ENCODE data around the gene SORL1. TPM values are rescaled to one million over a fixed set of nuclear protein-coding genes. Genes with fewer than 3 reads are reported as not detected.

The SORL1 gene
- total and polyA plus RNA-seq, 2 of the 13 experiments (the other 11 are each of a cell fraction or from before 2014, with no cell fraction given): 21.3 to 148 TPM

GRCh38 chr11:121553806-121554205, 101.7 kb downstream of the SORL1 start (continued):
- TF ChIP-seq ZNF326 (CRISPR knock-in tag; IDR thresholded peaks at IDR 0.05; ENCODE audit: borderline replicate concordance) (no peak), MYC (CRISPR knock-in tag; IDR thresholded peaks at IDR 0.05; ENCODE audit: borderline replicate concordance) (peak; percentile 61; the same call in 1 of the 2 replicates), RFX3 (CRISPR knock-in tag; IDR thresholded peaks at IDR 0.05) (no peak), MAFK (conservative IDR thresholded peaks at IDR 0.05 in 1 of 2, IDR thresholded peaks at IDR 0.05 in 1 of 2; ENCODE audit: low read length in 2 of 2) (no peak), MIER2 (CRISPR knock-in tag; IDR thresholded peaks at IDR 0.05) (no peak; the same call in 1 of the 2 replicates), SMYD3 (CRISPR knock-in tag; IDR thresholded peaks at IDR 0.05) (no peak), ERF (CRISPR knock-in tag; IDR thresholded peaks at IDR 0.05) (peak; percentile 84; the same call in 1 of the 2 replicates), ZNF784 (CRISPR knock-in tag; IDR thresholded peaks at IDR 0.05; ENCODE audit: borderline replicate concordance) (no peak), ZNF670 (CRISPR knock-in tag; IDR thresholded peaks at IDR 0.05; ENCODE audit: borderline replicate concordance) (no peak), WIZ (CRISPR knock-in tag; IDR thresholded peaks at IDR 0.05) (no peak), ZNF180 (CRISPR knock-in tag; IDR thresholded peaks at IDR 0.05; ENCODE audit: borderline replicate concordance, low read depth) (no peak), IKZF4 (CRISPR knock-in tag; IDR thresholded peaks at IDR 0.05; ENCODE audit: borderline replicate concordance, low read depth, not compliant biosample characterization) (no peak), NCOR1 (IDR thresholded peaks at IDR 0.05; ENCODE audit: borderline replicate concordance, low read length) (peak; percentile 70; the same call in 1 of the 2 replicates), ZNF263 (CRISPR knock-in tag; IDR thresholded peaks at IDR 0.05) (peak; percentile 78), RARA (CRISPR knock-in tag; IDR thresholded peaks at IDR 0.05) (peak; percentile 86), ZBTB38 (CRISPR knock-in tag; IDR thresholded peaks at IDR 0.05) (0 out of 2 replicates have a peak, but pooled peaks have one; percentile 71), ZBTB20 (CRISPR knock-in tag; IDR thresholded peaks at IDR 0.05; ENCODE audit: borderline replicate concordance, low read depth) (peak; percentile 54; the same call in 1 of the 2 replicates), GTF2F1 (IDR thresholded peaks at IDR 0.05; ENCODE audit: low read length) (no peak), EED (CRISPR knock-in tag; IDR thresholded peaks at IDR 0.05) (no peak), ZKSCAN8 (CRISPR knock-in tag; IDR thresholded peaks at IDR 0.05; ENCODE audit: borderline replicate concordance) (peak; percentile 47; the same call in 1 of the 2 replicates), RBFOX2 (IDR thresholded peaks at IDR 0.05; ENCODE audit: low read depth, low read length) (no peak)
- TF ChIP-seq, protein P1, sequence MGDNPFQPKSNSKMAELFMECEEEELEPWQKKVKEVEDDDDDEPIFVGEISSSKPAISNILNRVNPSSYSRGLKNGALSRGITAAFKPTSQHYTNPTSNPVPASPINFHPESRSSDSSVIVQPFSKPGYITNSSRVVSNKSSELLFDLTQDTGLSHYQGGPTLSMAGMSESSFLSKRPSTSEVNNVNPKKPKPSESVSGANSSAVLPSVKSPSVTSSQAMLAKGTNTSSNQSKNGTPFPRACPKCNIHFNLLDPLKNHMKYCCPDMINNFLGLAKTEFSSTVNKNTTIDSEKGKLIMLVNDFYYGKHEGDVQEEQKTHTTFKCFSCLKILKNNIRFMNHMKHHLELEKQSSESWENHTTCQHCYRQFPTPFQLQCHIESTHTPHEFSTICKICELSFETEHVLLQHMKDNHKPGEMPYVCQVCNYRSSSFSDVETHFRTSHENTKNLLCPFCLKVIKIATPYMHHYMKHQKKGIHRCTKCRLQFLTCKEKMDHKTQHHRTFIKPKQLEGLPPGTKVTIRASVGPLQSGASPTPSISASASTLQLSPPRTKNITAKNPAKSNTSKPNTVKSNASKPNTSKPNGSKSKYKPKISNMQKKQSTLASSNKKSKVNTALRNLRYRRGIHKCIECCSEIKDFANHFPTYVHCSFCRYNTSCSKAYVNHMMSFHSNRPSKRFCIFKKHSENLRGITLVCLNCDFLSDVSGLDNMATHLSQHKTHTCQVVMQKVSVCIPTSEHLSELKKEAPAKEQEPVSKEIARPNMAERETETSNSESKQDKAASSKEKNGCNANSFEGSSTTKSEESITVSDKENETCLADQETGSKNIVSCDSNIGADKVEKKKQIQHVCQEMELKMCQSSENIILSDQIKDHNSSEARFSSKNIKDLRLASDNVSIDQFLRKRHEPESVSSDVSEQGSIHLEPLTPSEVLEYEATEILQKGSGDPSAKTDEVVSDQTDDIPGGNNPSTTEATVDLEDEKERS (CRISPR knock-in tag; IDR thresholded peaks at IDR 0.05): 0 out of 2 replicates have a peak, but pooled peaks have one; percentile 59
- TF ChIP-seq, protein P2, sequence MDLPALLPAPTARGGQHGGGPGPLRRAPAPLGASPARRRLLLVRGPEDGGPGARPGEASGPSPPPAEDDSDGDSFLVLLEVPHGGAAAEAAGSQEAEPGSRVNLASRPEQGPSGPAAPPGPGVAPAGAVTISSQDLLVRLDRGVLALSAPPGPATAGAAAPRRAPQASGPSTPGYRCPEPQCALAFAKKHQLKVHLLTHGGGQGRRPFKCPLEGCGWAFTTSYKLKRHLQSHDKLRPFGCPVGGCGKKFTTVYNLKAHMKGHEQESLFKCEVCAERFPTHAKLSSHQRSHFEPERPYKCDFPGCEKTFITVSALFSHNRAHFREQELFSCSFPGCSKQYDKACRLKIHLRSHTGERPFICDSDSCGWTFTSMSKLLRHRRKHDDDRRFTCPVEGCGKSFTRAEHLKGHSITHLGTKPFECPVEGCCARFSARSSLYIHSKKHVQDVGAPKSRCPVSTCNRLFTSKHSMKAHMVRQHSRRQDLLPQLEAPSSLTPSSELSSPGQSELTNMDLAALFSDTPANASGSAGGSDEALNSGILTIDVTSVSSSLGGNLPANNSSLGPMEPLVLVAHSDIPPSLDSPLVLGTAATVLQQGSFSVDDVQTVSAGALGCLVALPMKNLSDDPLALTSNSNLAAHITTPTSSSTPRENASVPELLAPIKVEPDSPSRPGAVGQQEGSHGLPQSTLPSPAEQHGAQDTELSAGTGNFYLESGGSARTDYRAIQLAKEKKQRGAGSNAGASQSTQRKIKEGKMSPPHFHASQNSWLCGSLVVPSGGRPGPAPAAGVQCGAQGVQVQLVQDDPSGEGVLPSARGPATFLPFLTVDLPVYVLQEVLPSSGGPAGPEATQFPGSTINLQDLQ (CRISPR knock-in tag; IDR thresholded peaks at IDR 0.05): no peak
- TF ChIP-seq, protein P3, sequence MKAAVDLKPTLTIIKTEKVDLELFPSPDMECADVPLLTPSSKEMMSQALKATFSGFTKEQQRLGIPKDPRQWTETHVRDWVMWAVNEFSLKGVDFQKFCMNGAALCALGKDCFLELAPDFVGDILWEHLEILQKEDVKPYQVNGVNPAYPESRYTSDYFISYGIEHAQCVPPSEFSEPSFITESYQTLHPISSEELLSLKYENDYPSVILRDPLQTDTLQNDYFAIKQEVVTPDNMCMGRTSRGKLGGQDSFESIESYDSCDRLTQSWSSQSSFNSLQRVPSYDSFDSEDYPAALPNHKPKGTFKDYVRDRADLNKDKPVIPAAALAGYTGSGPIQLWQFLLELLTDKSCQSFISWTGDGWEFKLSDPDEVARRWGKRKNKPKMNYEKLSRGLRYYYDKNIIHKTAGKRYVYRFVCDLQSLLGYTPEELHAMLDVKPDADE (CRISPR knock-in tag; IDR thresholded peaks at IDR 0.05): no peak

Data from HepG2 (cell line).